NCI-H2227 treated with DMSO at 0.1 percent for 48 hours (cell line): ENCODE results near the gene SLC6A9.

ENCODE experiments used
- DNase-seq: peaks from one replicate; lab custom pipeline; 2025; lab: John Stamatoyannopoulos, UW

SLC6A9 gene

DNA sequence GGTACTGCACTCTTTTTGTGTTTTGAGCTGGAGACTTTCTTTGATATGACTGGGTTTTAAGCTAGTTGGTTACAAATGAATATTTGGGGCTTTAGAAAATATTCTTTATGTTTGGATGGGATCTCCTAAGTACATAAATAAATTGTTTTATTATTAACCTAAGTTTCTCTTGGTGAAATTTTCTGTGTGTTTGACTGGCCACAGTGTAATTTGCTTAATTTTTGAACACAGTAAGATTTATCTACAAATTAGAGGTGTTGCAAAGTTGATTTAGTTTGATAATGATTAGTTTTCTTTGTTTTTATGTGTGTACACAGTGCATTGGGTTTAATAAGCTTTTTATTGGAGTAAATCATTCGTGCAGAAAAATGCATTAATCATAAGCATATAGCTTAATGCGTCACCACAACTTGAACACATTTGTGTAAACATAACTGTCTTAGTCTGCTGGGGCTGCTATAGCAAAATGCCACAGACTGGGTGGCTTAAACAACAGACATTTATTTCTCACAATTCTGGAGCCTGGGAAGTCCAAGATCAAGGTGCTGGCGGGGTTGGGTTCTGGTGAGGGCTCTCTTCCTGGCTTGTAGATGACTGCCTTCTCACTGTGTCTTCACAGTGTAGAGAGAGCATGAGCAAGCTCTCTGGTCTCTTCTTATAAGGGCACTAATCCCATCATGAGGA lies 17.4 kb upstream of the SLC6A9 start:
- DNase-seq, result no peak

DNA sequence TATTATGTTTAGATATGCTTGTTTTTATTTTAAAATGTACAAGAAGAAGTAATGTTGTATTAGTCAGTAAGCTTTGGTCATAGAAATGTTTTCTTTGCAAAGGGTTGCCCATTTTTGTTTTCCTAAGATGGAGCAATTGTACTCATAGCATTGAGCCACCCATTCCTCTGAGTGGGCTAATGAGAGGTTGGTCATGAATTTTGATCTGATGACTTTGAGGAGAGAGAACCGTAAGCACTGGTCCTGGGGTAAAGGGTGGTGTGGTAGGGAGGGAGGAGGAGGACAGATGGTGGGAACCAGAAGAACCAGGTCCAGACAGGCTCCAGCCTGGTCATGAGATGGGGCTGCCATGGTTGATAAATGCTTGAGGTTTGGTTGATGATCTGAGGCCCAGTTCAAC lies 15.9 kb upstream of the SLC6A9 start:
- no peak for DNase-seq

DNA sequence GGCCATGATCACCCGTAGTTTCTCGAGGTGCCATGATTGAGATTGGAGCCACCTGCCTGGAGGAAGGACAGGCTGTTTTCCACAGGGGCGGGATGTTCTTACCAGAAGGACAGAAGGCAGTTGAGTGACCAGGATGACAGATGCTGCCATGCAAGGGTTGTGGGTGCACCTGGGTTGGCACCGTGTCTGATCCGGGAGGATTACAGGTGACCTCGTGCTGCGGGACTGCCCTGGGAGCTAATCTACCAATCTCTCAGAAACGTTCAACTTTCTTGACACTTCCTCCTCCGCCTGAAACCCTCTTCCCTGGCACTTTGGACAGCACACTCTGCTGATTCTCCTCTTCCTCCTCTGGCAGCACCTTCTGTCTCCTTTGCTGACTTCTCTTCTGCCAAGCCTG lies 13.8 kb upstream of the SLC6A9 start:
- DNase-seq, result no peak

DNA sequence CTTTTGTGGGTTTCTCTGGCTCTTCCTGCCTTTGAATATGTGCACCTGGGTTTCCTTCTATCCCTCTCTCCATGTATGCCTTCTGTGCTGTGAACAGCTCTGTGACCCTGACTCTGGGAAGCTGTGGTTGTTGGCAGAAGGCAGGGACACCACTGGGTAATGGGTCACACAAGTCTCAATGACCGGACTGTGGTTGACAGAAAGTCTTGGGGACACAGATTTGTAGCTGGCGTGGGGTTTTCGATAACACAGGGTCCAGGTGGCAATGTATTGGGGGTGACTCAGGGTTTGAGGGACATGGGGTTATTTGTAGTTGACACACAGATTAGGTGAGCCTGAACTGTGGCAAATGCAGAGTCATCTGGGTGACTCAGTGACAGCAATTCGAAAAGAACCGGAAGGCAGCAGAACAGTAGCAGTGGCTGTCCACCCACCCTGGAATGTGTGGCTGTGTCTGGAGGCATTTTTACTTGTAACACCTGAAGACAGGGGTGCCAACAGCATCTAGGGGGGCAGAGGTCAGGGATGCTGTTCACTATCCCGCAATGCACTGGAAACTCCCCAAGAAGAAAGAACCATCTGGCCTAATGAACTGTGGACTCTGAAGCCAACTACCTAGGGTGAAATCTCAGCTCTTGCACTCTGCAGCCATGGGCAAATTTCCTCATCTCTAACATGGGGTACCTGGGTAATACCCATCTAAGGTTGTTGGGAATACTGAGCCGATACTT lies 13.0 kb upstream of the SLC6A9 start:
- no peak for DNase-seq

DNA sequence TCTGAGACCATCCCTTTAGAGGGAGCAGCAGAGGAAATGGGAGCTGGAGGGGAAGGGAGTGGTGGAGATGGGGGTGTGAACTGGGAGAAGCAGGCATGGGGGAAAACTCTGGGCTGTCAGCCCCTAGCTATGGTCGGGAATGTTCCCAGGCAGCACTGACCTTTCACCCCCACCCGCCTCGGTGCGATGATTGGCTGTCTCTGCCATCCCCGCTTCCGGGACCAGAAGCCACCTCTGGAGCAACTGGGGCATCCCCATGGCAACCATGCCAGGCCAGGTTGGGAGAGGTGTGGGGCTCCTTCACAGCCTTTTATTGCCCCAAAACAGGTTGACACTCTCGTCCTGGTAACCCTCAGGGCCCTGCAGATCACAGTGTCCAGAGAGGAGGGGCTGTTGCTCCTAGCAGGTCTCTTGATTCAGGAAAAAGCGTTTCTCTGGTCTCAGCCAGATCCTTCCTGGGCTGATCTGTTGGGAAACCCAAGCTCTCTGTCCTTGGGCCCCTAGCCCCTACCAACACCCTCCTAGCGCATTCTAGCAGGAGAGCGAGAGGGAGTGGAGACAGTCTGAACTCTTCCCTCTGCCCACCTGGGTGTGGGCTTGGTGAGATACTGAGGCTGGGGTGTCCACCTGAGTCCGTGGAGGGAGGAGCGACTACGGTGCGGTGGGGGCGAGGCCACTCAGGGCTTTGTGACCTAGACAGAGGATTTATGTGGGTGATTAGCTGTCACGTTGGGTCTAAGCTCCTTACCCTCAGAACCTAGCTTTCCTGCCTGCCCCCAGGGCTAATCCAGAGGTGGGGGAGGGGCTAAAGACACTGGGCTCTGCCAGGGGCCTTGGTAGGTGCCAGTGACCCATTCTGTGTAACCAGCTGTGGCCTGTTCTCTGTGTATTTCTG lies 12.2 kb upstream of the SLC6A9 start:
- no peak for DNase-seq

DNA sequence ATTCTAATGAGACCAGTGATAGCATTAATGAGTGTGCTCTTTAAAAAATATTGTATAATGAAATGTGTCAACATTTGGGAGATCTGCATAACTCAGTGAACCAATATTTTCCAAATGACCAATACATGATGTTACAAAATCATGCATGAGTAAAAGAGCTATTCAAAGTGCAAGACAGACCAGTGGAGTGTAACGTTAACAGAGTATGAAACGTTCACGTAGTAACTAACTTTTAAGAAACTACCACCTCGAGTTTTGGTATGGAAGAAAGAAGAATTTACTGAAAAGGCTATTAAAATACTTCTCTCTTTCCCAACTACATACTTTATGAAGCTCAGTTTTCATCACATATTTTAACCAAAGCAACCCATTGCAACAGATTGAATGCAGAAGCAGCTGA lies 9.6 kb upstream of the SLC6A9 start:
- no peak for DNase-seq

DNA sequence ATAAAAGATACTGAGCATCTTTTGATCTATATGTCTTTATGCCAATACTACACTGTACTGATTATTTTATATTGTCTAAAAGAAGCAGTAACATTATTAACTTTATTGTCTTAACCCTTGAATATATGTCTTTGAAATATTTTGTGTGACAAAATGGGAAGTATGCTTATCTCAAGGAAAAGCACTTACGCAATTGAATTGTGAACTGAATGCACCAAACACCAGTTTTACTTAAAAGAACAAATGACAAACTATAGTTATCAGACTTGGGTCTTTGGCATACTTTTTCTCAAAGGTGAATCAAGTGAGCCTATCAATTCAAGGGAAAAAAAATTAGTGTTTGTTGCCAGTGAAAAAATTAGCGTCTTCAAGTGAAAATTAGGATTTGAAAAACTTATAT lies 9.2 kb upstream of the SLC6A9 start:
- DNase-seq, result no peak

DNA sequence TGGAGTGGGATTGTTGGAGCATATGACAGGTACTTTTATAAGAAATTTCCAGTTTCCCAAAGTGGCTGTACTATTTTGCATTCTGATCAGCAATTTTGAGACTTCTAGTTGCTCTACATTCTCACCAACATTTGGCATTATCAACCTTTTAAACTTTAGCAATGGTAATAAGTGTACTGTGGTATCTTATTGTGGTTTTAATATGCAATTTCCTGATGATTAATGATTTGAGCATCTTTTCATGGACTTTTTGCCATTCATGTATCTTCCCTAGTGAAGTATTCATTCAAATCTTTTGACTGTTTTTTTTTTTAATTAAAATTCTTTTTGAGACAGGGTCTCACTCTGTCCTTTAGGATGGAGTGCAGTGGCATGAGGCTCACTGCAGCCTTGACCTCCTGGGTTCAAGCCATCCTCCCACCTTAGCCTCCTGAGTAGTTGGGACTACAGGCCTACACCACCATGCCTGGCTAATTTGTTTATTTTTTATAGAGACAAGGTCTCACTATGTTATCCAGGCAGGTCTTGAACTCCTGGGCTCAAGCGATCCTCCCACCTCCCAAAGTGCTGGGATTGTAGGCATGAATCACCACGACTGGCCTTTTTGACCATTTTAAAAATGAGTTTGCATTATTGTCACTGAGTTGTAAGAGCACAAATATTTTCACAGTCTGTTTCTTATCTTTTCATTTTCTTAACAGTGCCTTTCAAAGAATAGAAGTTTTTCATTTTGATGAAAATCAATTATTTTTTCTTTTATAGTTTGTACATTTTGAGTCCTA lies 7.8 kb upstream of the SLC6A9 start:
- DNase-seq, result no peak

DNA sequence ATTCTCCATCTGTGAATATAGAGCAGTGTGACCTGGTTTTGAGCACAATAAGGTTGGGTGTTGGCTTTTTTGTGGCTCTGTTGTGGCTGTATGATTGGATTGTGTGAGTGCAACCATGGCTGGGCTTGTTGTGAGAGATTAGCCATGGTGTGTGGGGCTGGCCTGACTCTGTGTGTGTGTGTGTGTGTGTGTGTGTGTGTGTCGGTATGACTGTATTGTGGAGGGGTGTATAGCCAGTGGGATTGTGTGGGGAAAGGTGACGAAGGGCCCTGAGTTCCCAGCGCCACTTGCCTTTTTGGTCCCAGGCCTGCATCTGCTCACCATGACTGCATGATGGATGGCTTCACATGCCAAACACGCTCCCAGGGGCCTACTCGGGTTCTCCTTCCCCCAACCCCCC lies 5.9 kb upstream of the SLC6A9 start:
- DNase-seq, result no peak

DNA sequence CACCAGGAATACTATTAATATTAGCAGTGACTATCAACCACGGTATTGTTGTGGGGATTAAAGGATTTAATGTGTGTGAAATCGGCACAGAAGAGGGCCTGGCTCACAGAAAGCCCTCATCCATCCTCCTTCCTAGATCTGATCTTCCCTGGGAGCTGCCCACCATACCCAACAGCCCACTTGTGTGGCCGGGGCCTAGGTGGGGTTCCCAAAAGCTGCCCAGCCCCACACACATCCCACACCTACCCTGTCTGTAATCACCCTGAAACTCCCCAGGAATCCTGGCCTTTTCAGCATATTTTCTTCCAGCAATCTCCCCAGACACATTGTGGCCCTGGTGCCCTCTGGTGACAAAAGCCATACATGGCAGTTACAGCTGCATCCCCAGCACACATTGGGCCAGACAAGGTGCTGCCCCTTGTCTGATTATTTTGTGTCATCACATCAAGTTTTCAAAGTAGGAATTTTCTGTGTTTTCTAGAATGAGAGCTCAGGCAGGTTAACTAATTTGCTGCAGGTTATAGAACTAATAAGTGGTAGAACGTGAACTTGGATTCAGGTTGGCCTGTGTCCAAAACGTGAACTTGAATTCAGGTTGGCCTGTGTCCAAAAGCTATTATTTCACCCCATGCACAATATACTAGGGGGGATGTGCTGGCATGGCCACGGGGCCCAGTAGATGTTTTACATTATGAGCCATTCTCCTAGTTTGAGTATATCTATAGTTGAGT lies 5.3 kb upstream of the SLC6A9 start:
- peak; percentile 82 for DNase-seq

DNA sequence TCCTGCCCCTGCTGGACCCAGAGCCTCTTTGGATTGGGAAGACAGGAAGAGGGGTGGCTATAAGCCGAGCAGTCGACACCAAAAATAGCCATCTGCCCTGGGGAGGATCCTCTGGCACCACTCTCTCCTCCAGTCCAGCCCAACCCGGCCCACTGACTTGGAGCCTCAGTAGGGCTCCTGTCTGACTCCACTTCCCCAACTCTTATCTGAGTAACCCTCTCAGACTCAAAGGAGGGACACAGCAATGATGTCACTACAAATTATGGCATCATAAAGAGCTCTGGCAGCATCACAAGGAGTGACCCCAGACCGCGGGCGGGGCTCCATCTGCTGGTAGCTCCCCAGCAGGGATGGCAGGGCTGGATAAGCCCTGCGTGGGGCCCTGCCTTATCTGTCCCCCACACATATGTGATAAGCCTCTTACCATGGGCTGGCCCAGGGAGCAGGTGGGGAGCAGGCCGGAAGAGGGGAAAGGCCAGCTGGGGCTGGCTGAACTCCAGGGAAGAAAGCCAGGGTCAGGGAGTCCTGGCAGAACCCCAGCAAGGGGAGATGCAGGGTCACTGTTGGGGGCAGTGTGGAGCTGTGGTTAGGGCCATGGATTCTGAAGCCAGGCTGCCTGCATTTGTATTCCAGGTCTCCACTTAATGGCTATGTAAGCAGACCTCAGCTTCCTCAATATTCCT lies 4.6 kb upstream of the SLC6A9 start:
- DNase-seq, result no peak

DNA sequence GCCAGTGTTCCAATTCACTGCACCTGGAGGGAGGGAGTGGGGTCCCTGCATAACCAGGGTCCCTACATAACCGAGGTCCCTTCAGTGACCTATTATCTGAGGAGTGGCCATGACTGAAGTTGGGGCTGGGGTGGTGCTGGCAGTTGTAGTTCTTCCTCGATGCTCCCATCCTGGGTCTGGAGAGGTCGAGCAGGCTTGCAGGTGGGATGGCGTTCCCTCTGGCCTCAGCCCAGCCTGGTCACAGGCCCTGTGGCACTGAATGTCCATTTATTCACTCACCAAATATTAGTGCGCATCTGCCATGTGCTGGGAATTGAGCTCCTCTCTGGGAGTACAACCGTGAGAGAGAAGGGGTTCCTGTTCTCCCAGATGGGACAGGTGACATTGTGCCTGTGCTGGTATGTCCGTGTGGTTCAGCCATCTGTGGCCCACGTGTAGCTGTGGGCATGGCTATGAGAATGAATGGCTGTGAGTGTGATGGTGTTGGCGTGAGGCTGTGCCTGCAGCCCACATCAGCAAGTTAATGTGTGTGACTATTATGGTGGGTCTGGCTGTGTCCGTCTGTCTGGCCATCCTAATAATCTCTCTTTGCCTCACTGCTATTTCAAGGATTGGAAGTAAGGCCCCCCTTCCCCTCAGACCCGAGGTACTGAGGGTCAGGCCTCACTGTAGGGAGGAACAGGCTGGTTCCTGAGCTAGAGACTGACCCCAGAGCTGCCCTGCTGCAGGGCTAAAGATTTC lies 3.9 kb upstream of the SLC6A9 start:
- no peak for DNase-seq

DNA sequence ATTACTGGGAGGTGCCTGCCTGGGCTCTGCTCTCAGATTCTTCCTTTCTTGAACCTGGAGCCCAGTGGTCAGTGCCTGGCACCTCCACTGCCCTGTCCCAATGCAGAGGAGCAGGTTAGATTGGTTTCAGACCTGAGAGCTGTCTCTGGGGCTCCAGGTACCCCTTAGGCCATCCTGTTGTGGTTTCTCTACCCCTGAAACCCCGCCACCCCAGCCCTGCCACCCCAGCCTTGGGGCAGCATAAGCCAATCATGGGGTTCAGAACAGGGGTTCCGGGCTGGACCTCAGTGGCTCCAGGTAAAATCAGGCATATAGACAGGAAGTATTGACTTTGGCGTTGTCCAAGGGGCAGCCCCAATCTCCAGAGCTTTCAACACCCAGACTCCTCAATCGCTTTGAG lies 3.2 kb upstream of the SLC6A9 start:
- DNase-seq, result no peak

DNA sequence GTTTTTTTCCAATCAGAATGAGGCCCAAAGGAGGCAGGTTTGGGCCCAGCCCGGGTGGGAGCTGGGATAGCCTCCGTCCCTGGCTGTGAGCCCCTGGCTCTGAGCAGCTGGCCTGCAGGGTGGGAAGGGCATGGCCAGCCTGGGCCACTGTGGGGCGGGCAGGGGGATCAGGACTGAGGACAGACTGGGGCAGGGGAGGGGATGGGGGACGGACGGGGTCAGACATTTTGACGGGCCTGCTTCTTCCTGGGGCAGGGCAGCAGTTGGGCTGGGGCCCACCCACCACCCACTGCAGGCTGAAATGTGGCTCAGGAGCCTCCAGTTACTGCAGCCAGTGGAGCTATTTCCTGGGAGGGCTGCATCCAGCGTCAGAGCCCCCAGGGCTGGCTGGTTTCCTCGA lies 2.5 kb upstream of the SLC6A9 start:
- DNase-seq, result no peak

DNA sequence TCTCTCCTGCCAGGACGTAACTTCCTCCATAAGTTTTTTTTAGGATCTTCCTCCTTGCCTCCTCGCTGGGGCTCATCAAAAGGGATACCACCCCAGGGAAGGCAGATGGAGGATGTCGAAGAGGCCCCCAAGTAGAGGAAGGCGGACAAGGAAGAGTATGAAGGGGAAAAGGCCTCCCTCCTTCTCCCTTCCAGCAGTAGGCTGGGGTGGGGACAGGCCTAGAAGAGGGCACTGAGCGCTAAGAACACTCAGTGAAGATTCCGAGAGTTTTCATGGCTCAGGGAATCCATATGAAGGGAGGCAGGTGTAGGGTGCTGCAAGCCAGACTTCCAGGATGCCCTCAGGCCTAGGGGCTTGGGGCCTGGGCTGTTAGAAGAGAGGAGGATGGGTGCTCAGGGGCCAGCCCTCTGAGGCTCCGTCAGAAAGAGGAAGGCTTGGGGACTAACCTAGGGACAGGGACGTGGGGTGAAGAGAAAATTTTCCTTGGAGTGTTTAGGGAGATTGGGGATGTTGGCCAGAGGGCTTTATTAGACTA lies 1.8 kb upstream of the SLC6A9 start:
- no peak for DNase-seq

DNA sequence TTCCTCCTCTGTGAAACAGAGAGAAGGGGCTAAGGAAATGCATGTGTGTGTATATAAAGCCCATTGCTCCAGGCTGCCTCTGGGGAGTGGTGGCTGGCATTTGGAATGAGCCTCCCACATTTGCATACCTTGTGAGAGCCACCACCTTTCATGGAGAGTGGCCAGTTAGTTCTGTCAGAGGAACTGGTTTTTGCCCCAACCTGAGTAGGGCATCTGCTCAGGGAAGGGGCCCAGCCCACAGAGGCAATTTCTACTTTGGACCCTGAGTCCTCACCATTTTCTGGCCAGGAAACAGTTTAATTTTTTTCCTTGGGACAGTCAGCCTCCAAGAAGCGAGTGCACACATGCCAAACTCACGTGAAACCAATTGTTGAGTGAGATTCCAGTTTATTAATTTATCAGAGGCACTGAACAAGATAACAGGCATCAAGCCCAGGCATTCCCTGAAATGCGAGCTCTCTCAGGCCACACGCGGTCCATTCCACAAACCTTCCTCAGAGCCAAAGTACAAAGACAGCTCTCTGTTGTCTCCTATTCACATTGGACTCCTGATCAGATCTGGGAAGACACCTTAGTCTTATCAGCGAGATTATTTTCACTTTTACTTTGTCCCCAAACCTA lies 1.0 kb upstream of the SLC6A9 start:
- no peak for DNase-seq

DNA sequence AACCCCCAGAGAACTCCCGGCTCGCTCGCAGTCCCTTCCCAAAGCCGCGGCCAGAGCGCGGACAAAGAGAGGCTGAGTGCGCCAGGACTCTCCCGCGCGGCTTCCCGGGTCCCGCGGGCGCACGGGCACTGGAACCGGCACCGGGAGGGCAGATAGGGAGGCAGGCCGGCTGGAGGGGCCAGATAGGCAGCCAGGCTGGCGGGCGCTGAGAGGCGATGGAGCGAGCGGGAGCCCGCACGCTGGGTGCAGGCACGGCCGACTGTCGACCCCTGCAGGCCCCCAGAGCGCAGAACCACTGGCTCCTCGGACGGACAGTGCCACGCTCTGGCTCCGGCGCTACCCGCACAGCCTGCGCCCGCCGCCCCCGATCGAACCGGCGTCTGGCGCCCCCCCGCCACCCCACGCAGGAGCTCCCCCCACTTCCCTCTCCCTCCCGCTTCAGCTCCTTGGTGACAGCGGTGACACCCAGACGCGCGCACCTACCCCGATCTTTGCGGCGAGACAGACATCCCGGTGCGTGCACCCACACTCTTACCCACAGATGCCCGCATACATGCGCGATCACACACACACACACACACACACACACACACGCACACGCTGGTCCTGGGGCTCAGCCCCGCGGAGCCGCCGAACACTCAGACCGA lies 534 bp downstream of the SLC6A9 start:
- DNase-seq, result no peak

DNA sequence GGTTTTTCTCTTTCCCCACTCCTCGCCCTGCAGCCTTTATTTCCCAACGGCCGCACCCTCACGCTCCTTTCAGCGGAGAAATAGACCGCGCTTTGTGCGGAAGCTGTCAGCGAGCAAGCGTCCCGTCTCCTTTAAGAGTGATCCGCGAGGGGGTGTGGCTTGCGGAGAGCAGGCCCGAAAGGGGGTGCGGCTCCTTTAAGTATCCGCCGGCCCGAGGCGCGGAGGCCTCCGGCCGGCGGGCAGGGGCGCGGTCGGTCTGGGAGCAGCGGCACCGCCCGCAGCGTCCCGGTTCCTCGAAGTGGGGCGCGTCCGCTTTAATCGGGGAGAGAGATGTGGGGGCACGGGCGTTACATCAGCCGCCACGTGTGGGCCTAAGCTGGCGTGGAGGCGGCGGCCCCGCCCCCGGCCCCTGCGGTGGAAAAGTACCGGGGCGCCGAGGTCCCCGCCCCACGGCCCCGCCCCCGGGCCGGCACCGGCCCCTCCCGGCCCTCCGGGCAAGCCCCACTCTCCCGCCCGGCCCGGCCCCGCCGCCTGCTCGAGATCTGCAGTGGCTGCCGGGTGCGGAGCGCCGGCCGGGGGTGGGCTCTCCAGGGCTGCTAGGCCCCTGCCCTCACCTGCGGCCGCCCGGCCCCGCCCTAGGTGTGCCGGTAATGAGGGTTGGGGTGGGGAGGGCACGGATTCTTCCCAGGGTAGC lies 1.2 kb downstream of the SLC6A9 start:
- peak; percentile 86 for DNase-seq
